Right lobe of liver (tissue), 4 donors: ENCODE data around the gene PRPF6.

Source experiments
- POLR2A ChIP-seq: fragments of 450-650 bp; IDR thresholded peaks from one replicate; pipeline ENCODE4 v1.6.1; 2017; ENCODE audit warnings: antibody characterized with exemption, mild to moderate bottlenecking
- TF ChIP-seq, protein P1 (sequence below), 4 donors: fragments of 200-600 bp in 3 of 4; fragments of 450-650 bp in 1 of 4; IDR thresholded peaks; one replicate each; pipeline versions ENCODE4 v1.5.1 to v1.8.0; 2016 to 2022; ENCODE audit warnings: antibody characterized with exemption in 4 of 4, mild to moderate bottlenecking in 2 of 4
- donor health status: DM: no; HTN: no; CAD: no.
- donor health status: DM: no; HTN: no; CAD: no.
- donor health status: DM: no; HTN: yes; CAD: no.

DNA sequence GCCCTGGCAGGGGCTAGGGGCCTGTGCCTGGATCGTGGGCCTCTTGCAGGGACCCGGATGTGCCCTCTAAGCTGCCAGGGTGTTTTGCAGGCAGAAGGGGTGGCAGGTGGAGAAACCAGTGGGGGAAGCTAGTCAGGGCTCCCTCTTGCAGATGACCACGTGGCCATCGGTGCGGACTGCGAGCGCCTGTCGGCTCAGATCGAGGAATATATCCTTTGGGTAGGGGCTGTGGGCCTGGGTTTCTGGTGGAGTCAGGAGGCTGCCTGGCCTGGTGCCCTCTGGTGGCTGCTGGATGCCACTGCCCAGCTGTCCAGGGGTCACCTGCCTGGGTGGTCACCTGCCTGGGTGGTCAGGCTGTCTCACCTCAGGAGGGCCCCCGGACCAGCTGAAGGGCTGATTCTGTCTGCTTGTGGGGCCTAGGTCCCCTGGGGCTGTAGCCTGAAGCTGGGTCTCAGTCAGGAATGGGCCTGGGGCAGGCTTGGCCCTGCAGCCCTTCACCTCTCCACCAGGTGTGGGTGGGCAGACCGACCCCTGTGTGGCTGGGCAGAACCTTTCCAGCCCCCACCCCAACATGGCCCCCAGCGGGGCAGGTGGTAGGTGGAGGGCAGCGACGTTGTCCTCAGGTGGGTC lies 88.8 kb downstream of the PRPF6 start:
- TF ChIP-seq, protein P1, sequence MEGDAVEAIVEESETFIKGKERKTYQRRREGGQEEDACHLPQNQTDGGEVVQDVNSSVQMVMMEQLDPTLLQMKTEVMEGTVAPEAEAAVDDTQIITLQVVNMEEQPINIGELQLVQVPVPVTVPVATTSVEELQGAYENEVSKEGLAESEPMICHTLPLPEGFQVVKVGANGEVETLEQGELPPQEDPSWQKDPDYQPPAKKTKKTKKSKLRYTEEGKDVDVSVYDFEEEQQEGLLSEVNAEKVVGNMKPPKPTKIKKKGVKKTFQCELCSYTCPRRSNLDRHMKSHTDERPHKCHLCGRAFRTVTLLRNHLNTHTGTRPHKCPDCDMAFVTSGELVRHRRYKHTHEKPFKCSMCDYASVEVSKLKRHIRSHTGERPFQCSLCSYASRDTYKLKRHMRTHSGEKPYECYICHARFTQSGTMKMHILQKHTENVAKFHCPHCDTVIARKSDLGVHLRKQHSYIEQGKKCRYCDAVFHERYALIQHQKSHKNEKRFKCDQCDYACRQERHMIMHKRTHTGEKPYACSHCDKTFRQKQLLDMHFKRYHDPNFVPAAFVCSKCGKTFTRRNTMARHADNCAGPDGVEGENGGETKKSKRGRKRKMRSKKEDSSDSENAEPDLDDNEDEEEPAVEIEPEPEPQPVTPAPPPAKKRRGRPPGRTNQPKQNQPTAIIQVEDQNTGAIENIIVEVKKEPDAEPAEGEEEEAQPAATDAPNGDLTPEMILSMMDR (IDR thresholded peaks at IDR 0.05) = peak; percentile 55 to 63 (median 62)
- no peak for TF ChIP-seq POLR2A
